HG03060 (cell line): ENCODE results near the gene PLA2G3.

Experiments used
- ATAC-seq: cut with Tn5 transposase; IDR thresholded peaks from one replicate; pipeline ENCODE4 v1.9.1; 2021; ENCODE audit warnings: low read depth, moderate number of reproducible peaks; ENCODE audit not compliant: unreplicated experiment

PLA2G3 gene

DNA sequence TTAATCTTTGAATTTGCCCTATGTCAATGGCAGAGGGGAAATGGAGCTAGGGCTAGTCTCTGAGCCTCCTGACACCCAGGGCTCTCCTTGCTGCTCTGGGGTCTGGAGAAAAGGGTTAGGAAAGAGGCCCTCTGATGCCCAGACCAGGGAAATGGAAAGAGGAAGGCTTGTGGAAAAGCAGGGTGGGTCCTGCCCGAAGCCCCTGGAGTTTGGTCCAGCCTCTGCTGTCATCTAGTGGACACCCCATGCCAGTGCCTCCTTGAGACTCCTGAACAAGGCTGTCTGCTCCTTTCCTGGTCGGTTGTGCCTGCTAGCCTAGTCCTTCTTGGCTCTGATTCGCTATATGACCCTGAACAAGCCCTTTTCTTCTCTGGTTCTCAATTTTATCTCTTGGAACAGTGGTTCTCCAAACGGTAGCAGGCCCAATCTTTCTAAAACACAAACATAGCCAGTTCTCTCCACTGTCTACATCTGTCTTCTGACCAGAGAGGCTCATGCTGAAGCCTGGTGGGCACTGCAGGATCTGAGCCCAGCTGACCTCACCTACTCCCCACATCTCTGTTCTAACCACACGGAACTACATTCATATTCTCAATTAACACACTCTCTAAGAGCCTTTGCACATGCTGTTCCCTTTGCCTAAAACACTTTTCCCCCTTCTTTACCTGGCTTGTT lies 8.8 kb upstream of the PLA2G3 start:
- no peak for ATAC-seq

DNA sequence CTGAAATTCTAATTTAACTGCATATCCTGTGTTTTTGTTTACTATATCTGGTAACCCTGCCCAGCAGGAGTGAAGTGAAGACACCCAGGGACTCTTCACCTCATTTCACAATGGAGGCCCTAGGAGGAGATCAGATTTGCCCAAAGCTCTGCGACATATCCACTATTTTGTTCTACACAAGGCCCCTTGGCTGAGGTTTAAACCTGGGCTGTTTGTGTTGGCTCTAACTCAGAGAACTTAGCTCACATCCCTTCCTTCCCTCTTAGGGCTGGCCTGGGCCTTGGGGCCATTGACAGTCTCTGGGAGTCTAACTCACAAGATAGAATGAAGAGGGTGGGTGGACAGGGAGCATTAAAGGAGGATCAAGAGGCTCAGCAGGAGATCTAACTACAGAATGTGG lies 8.2 kb upstream of the PLA2G3 start:
- no peak for ATAC-seq

DNA sequence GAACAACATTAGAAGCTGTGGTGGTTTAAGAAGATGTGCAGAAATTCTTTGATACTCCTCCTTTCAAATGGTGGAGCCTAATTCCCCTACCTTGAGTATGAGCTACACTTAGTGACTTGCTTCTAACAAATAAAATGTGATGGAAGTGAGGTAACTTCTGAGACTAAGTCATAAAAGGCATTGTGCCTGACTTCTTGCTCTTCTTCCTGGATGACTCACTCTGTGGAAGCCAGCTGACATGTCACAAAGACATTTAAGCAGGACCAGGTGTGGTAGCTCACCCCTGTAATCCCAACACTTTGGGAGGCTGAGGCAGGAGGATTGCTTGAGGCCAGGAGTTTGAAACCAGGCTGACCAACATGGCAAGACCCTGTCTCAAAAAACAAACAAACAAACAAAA lies 3.9 kb upstream of the PLA2G3 start:
- ATAC-seq, result no peak

DNA sequence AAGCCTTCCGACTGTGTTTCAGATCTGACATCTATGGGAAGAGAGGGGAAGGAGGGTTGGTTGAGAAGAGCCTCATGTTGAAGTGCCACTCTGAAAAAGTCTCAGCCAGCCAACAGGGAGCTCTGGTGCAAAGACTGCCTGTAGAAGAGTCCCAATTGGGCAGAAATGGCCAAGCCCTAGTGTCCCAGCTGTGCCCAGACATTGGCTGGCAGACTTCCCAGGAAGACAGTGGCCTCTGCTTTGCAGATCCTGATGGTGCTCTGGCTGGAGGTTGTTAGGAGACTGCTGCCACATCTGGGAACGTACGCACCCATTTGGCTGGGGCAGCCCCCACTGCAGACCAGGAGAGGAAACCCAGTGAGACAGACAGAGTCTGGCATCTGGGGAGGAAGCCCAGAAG lies 3.2 kb upstream of the PLA2G3 start:
- ATAC-seq, result no peak

DNA sequence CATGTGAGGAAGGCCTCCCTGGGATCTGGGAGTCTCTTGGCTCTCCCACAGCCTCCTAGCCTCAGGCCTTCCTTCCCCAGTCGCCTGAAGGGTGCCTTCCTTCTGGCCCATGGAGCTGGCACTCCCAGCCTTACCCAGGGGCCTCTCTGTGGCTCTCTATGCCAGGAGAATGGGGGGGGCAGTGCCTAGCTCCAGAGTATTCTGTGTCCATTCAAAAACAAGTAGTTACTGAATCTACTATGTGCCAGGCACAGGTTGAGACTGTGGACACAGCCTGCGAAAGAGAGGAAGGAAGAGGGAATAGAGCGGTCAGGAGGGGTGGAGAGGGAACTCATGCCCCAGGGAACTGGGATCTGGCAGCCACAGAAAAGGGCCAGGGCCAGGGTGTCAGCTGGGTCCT lies 2.7 kb upstream of the PLA2G3 start:
- ATAC-seq, result no peak

DNA sequence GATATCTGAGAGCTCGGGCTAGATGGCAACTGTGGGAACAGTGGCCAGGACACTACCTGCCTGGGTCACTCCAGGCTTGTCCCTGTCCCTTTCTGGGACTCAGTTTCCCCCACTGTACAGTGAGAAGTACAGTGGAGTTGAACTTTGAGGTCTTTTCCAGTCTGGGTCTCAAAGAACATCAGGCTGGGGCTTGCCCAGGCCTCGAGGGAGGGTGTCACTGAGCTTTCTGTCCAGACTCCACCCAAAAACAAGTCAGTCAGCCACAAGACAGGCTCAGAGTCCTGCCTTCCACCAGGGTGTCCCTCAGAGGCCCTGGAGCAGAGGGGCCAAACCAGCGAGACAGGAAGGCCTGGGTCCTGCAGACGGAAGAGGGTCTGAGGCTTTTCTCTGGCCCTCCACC lies 2.0 kb upstream of the PLA2G3 start:
- no peak for ATAC-seq

DNA sequence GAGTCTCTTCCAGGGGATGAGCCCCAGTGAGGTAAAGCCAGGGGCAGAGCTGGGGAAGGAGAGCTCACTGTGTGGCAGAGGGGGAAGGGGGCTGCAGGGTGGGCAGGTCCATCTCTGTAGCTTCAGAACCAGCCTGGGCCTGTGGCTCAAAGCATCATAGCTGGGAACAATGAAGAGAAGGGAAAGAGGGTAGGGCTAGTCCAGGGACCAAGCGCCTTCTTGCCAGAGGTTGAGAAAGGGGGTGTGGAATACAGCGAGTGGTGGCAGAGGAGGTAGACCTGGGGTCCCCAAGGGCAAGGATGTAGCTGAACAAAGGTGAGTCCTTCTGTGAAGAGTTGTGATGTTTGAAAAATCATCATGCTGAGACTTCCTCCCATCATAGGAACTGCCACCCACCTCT lies 1.2 kb upstream of the PLA2G3 start:
- no peak for ATAC-seq

DNA sequence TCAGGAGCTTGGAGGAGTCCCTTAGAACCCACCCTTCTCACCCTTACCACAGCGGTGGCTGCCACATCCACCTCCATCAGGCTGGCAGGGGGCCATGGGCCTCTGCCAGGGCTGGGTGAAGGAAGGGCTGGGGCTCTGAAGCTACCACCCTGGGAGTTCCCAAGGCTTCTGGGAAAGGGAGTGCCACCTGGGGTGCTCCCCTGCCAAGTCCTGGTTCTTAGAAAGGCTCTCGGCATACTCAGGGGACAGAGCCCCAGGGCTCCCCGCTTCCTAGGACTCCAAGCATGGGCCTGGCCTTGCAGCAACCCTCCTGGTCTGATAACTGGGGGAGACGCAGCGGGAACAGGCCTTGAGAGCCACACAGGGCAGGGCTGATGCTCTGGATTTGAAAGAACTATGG lies 438 bp upstream of the PLA2G3 start:
- ATAC-seq, result no peak

DNA sequence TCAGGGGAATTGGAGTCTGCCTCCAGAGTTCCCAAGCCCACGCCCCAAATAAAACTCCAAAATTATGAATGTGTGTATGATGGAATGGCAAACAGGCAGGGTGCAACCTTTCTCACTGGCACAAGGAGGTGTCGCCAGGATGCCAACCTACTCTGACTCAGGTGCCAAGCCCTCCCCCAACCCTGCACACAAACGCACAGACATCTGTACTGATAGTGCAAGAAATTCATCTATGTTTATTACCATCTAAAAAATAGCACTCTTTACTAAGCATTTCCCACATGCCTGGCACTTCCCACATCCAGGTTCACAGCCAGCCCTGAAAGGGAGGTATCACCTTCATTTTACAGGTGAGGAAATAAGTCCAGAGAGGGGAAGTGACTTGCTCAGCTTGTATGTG lies 1.2 kb downstream of the PLA2G3 start:
- ATAC-seq, result no peak

DNA sequence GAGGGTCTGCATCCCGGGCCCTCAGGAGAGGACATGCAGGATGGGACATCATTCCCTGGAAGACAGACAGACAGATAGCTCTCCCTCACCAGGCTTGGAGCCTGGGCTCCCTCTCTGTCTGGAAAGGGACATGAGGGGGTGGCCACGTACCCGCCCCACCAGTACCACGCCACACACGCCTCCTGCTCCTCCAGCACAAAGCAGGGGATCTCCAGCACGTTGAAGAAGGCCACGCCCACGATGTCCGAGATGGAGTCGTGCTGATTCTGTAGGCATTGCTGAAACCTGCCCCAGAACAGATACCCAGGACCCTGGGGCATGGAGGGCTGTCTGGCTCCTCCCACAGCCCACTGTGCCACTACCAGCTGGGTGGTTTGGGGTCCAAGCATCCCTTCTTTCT lies 2.2 kb downstream of the PLA2G3 start:
- ATAC-seq, result no peak

DNA sequence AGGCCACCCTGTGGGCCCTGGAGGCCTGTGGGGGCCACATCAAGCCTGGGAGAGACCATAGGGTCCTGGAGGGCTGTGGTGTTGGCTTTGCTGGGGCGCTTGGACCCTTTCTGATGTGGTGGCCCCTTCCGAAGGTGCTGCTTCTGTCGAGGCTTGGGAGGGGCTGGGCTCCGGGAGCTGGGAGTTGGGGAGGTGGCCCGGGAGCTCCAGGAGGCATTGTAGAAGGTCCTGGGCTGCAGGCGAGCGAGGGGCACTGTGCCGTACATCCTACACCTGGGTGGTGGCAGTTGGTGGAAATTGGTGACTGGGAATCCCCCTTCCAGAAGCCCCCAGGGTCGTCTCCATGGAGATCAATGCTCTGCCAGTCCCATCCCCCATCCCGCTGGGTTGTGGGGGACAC lies 2.6 kb downstream of the PLA2G3 start:
- no peak for ATAC-seq

DNA sequence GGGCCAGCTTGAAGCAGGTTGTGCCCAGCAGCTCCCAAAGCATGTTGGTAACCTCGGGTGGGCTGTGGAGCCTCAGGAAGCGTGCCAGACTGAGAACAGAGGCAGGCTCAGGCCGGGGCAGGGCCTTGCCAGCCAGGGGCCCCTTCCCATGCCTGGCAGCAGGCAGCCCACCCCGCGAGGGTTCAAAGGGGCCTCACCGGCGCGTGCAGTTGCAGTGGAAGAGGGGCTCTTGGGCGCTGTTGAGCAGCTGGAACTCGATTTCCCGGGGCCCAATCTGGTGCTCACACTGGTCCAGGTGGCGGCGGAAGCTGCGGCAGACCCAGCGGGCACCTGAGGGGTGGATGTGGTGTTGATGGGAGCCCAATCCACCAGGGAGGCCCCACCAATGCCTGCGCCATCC lies 3.6 kb downstream of the PLA2G3 start:
- no peak for ATAC-seq

DNA sequence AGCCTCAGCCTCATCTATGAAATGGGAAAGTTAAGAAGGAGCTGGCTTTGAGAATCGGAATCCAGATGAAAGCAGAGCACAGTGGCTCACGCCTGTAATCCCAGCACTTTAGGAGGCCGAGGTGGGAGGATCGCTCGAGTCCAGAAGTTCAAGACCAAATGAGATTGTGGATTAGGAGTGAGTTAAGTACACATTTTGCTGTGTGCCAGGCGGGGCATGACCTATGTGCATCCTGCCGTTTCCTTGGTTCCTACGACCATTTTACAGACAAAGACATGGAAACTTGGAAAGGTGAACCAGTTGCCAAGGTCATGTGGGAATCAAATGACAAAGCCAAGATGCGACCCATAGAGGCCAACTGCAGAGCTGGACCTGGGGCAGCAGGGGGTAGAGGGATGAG lies 4.2 kb downstream of the PLA2G3 start:
- no peak for ATAC-seq

DNA sequence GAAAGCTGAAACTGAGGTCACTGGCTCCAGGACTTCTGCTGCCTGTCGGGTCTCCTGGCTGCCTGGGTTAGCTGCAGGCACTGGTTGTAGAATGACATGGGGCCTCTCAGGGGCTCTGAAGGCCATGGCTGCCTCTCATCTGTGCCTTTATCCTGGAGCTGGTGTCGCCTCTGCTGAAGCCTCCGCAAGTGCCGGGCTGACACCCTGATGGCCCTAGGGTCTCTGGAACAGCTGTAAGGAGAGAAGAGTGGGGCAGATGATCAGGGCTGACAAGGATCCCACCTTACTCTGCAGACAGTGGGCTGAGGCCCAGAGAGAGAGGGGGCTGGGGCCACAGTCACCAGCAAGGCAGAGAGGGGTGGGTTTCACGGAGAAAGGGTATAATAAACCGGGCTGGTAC lies 4.6 kb downstream of the PLA2G3 start:
- ATAC-seq, result no peak

DNA sequence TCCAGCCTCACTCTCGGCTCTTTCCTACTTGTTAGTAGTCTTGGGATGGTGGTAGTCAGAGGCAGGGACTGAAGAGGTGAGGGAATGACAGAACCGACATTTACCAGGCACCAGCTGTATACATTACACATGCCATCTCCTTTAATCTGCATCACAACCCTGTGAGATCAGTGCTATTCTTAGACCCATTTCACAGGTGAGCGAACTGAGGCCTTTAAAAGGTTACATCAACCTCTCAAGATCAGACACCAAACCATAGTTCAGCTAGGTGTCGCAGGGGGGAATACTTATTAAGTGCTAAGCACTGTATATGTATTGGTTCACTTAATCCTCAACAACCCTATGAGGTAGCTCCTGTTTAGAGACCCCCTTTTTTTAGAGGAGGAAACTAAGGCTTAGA lies 5.6 kb downstream of the PLA2G3 start:
- no peak for ATAC-seq

DNA sequence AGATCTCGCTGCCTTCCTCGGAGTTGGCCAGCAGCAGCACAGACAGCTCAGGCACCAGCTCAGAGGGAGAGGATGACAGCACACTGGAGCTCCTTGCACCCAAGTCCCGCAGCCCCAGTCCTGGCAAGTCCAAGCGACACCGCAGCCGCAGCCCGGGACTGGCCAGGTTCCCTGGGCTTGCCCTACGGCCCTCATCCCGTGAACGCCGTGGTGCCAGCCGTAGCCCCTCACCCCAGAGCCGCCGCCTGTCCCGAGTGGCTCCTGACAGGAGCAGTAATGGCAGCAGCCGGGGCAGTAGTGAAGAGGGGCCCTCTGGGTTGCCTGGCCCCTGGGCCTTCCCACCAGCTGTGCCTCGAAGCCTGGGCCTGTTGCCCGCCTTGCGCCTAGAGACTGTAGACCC lies 6.4 kb downstream of the PLA2G3 start:
- ATAC-seq, result no peak

DNA sequence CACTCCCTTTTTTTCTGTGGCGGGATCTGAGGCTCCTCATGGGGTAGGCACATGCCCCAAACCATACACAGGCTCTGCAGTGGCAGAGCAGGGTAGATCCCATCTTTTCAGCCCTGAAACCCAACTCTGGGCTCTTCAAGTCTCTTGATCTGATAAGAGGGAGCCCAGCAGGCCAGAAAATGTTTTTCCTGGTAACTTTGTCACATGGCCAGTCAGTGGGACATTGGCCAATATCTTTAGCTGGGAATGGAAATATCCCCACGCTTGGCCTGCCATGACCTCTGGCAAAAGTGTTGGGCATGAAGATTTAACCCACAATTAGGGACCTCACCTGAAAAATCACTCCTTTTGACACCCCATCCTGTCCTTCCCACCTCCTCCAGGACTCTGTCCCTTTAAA lies 9.4 kb downstream of the PLA2G3 start:
- ATAC-seq, result no peak

DNA sequence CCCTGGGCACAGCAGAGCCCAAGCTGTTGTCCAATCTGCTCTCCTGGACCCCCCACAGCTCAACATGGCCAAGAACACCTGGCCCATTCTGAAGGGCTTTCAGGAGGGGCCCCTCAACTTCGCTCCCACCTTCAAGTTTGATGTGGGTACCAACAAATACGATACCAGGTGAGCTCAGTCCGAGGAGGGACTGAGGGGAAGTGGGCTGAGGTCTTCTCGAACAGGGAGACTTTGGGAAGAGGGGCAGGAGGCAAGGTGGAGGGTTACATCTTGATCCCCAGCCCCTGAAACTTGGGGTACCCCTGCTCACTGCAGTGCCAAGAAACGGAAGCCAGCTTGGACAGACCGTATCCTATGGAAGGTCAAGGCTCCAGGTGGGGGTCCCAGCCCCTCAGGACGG lies 12.2 kb downstream of the PLA2G3 start:
- no peak for ATAC-seq

DNA sequence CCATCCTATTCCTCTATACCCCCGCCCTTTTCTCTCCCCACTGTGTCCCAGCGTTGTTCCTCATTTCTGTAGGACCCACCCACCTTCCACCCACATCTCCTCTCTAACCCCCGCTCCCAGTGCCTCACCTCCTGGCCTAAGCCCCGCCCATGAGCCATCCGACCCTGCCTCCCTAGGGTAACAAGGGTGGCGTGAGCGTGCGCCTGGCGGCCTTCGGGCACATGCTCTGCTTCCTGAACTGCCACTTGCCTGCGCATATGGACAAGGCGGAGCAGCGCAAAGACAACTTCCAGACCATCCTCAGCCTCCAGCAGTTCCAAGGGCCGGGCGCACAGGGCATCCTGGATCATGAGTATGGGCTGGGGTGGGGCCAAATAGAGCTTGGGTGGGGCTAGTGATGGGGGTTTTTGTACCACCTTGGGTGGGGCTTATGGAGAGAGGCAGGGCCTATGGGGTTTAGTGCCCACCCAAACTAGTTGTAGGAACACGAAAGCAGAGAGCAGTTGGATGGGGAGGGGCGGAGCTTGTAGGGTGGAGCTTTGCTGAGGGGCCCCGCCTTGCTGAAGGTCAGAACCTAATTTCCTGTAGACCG lies 13.0 kb downstream of the PLA2G3 start:
- ATAC-seq, result no peak

DNA sequence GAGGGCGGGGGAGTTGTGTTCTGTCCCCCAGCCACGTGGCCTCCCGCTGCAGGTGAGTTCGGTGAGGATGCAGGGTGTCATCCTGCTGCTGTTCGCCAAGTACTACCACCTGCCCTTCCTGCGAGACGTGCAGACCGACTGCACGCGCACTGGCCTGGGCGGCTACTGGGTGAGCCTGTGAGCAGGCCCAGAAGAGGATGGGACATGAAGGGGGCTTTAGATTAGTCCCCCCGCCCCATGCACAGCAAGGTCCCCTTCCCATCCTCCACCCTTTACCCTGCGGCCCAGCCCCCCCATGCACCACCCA lies 13.5 kb downstream of the PLA2G3 start:
- ATAC-seq, result no peak

DNA sequence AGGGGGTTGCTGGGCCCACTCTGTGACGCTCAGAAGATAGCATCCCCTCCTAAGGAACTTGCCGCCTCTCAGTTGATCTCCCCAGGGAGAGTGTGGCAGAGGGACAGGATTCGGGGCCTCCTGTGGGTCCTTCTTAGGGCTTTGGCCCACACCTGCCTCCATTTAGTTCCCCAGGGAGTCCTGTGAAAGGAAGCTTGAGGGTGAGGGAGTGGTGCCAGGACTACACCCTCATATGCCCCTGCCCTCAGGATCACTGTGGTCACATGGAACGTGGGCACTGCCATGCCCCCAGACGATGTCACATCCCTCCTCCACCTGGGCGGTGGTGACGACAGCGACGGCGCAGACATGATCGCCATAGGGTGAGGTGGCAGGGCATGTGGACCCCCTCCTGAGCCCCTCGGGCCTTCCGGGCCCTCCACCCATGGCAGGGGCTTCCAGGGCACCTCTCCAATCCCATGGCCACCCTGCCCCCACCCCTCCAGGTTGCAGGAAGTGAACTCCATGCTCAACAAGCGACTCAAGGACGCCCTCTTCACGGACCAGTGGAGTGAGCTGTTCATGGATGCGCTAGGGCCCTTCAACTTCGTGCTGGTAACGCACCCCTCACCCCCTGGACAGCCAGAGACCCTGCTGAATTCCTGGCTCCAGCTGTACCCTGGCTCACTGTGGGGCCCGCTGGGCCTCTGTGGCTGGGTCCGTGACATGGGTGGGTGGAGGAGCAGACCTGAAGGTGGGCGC lies 14.0 kb downstream of the PLA2G3 start:
- ATAC-seq, result no peak

DNA sequence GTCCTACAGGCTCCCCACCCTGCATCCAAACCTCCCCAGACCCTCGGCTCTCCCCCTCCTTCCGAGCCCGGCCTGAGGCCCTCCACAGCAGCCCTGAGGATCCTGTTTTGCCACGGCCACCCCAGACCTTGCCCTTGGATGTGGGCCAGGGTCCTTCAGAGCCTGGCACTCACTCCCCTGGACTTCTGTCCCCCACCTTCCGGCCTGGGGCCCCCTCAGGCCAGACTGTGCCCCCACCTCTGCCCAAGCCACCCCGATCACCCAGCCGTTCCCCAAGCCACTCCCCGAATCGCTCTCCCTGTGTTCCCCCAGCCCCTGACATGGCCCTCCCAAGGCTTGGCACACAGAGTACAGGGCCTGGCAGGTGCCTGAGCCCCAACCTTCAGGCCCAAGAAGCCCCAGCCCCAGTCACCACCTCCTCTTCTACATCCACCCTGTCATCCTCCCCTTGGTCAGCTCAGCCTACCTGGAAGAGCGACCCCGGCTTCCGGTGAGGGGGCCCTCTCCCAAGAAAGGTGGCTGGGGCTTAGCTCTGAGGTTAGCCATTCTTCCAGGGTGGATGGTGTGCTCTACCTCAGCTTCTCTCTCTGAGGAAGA lies 14.7 kb downstream of the PLA2G3 start:
- no peak for ATAC-seq
